Spleen (tissue), 11 donors: ENCODE measurements around the gene RAB29. TPM values are rescaled to one million over a fixed set of nuclear protein-coding genes. Genes with fewer than 3 reads are reported as not detected.
A peak's percentile ranks its signal among the peaks of the same experiment; 100 is the strongest.
"Not testable (repeated sequence)": the region's sequence is repeated elsewhere in the genome, so short reads cannot be mapped to it uniquely, and the experiment has no call there.

Experiments
- DNase-seq: peaks from one replicate; pipeline ENCODE4 v3.0.0-alpha.2; 2020
- H3K27ac ChIP-seq, 8 donors: fragments of 200-600 bp; sonication (generic) in 7 of 8; 1 replicate in 4 of 8; 2 replicates in 4 of 8; pipeline versions ENCODE4 v1.5.0 to v1.8.0; 2016 to 2021; ENCODE audit warnings: inconsistent platforms in 4 of 8, mild to moderate bottlenecking in 4 of 8, moderate library complexity in 1 of 8
- H3K27me3 ChIP-seq, 7 donors: fragments of 200-600 bp; sonication (generic) in 6 of 7; replicated peaks in 1 of 7; 1 replicate in 4 of 7; 2 replicates in 3 of 7; pipeline versions ENCODE4 v1.5.0 to v1.8.0; 2016 to 2021; ENCODE audit warnings: inconsistent platforms in 3 of 7, mild to moderate bottlenecking in 1 of 7
- H3K36me3 ChIP-seq, 6 donors: fragments of 200-600 bp; sonication (generic) in 5 of 6; 1 replicate in 4 of 6; 2 replicates in 2 of 6; pipeline versions ENCODE4 v1.5.0 to v1.8.0; 2016 to 2021; ENCODE audit warnings: inconsistent platforms in 2 of 6
- H3K4me1 ChIP-seq, 6 donors: fragments of 200-600 bp; sonication (generic) in 5 of 6; 1 replicate in 3 of 6; 2 replicates in 3 of 6; pipeline versions ENCODE4 v1.5.0 to v1.8.0; 2016 to 2021; ENCODE audit warnings: inconsistent platforms in 3 of 6
- H3K4me3 ChIP-seq, 8 donors: fragments of 200-600 bp; sonication (generic) in 7 of 8; 1 replicate in 4 of 8; 2 replicates in 4 of 8; pipeline versions ENCODE4 v1.5.0 to v1.8.0; 2016 to 2021; ENCODE audit warnings: inconsistent platforms in 4 of 8, mild to moderate bottlenecking in 4 of 8, moderate library complexity in 2 of 8
- H3K9me3 ChIP-seq, 8 donors: fragments of 200-600 bp; sonication (generic) in 7 of 8; 1 replicate in 4 of 8; 2 replicates in 4 of 8; pipeline versions ENCODE4 v1.5.0 to v1.8.0; 2016 to 2021; ENCODE audit warnings: inconsistent platforms in 4 of 8
- CTCF ChIP-seq, 11 experiments: fragments of 200-600 bp in 7 of 11; fragments of 450-650 bp in 4 of 11; sonication (generic) in 4 of 11; IDR thresholded peaks in 8 of 11; conservative IDR thresholded peaks in 3 of 11; 1 replicate in 7 of 11; 2 replicates in 4 of 11; pipeline versions ENCODE4 v1.4.0 to v1.8.0; 2016 to 2021; ENCODE audit warnings: antibody characterized with exemption in 11 of 11, inconsistent platforms in 4 of 11, mild to moderate bottlenecking in 1 of 11
- POLR2A ChIP-seq, 3 donors: fragments of 450-650 bp; IDR thresholded peaks; one replicate each; pipeline ENCODE4 v1.5.1; 2017; ENCODE audit warnings: antibody characterized with exemption in 3 of 3, mild to moderate bottlenecking in 1 of 3
- POLR2AphosphoS5 ChIP-seq, 3 donors: sonication (generic); formaldehyde crosslinking; IDR thresholded peaks; one replicate each; pipeline ENCODE4 v1.5.1; 2017; ENCODE audit warnings: antibody characterized with exemption in 3 of 3
- WGBS, 5 donors: extraction: QIAGEN DNeasy Blood & Tissue Kit in 3 of 5; methylation state at CpG; one replicate each; pipeline versions ENCODE4 v1.1.5 to v1.1.7; 2013 to 2018; 5-methylcytosine and 5-hydroxymethylcytosine counted together
- intact Hi-C: fragments of 100-400 bp; cut with DNase I; formaldehyde crosslinking; loops from one replicate; pipeline ENCODE4 v1.15.0; 2023; ENCODE audit warnings: low total_unique reads
- polyA plus RNA-seq, 3 donors: library from polyadenylated mRNA; stranded (reverse); fragments of 200-250 nt; gene quantifications; one replicate each; pipeline ENCODE4 v1.2.1, GENCODE V29; 2013
- total RNA-seq, 7 donors: library from RNA; depleted of rRNA in 3 of 7; stranded (reverse); fragments of >200 nt in 3 of 7; fragmentation: NEBNext Ultra II Directional in 4 of 7; extraction: Animal tissue kit (Norgen Biotek cat#: 25700) in 4 of 7; gene quantifications; one replicate each; pipeline versions ENCODE4 v1.1.0 to v1.2.1, GENCODE V29; 2016 to 2021
- donor health status: healthy with polysubstance abuse.
- donor health status: DM: no; HTN: no; CAD: no; lungs with moderate emphysema.
- donor health status: DM: no; HTN: no; CAD: no.
- donor health status: Bipolar disorder and iron deficiency.
- donor health status: healthy.
- donor health status: DM: no; HTN: no; CAD: no.
- donor health status: DM: yes; HTN: yes; CAD: no.

RAB29 gene
- total and polyA plus RNA-seq, 10 donors, result 16.6 to 49.7 (median 38.5) TPM

GRCh38 chr1:205729945-205730610 lies 45.2 kb downstream of the RAB29 start:
- DNase-seq, result no peak
- H3K27ac ChIP-seq, result peak overlapping the region in 1 of 8 donors; percentile 8
- peaks cover 0 to 72% (median 24%) of the 10 kb centered on the region in 6 donors for H3K36me3 ChIP-seq
- H3K4me1 ChIP-seq, result peaks cover 0 to 46% (median 8%) of the 10 kb centered on the region in 6 donors
- intact Hi-C loops, result no loop called here
- H3K9me3 ChIP-seq, result no peaks in the 10 kb centered on the region
- WGBS, 5 donors, result 91 to 95% (median 93%) methylated on average over 9 of the region's 9 CpGs
- TF ChIP-seq POLR2AphosphoS5 (IDR thresholded peaks at IDR 0.05) (no peak), POLR2A (IDR thresholded peaks at IDR 0.05) (no peak), CTCF (IDR thresholded peaks at IDR 0.05 in 8 of 11, conservative IDR thresholded peaks at IDR 0.05 in 3 of 11) (no peak)
- H3K4me3 ChIP-seq, result no peak overlapping the region
- H3K27me3 ChIP-seq, result no peaks in the 10 kb centered on the region

GRCh38 chr1:205726619-205727125 lies 48.6 kb downstream of the RAB29 start:
- no peak overlapping the region for H3K27ac ChIP-seq
- peaks cover 0 to 94% (median 38%) of the 10 kb centered on the region in 6 donors for H3K36me3 ChIP-seq
- WGBS, 5 donors, result 88 to 94% (median 88%) methylated on average over 4 of the region's 4 CpGs
- DNase-seq, result no peak
- TF ChIP-seq POLR2A (IDR thresholded peaks at IDR 0.05) (no peak), POLR2AphosphoS5 (IDR thresholded peaks at IDR 0.05) (no peak), CTCF (IDR thresholded peaks at IDR 0.05 in 8 of 11, conservative IDR thresholded peaks at IDR 0.05 in 3 of 11) (no peak)
- H3K4me1 ChIP-seq, result peaks cover 0 to 12% (median 0%) of the 10 kb centered on the region in 6 donors
- H3K9me3 ChIP-seq, result no peaks in the 10 kb centered on the region
- no peak overlapping the region for H3K4me3 ChIP-seq
- intact Hi-C loops, result no loop called here
- H3K27me3 ChIP-seq, result no peaks in the 10 kb centered on the region

GRCh38 chr1:205725514-205725913 lies 49.8 kb downstream of the RAB29 start:
- intact Hi-C loops, result no loop called here
- H3K4me3 ChIP-seq, result no peak overlapping the region
- no peak for DNase-seq
- TF ChIP-seq CTCF (IDR thresholded peaks at IDR 0.05 in 8 of 11, conservative IDR thresholded peaks at IDR 0.05 in 3 of 11) (no peak), POLR2A (IDR thresholded peaks at IDR 0.05) (no peak), POLR2AphosphoS5 (IDR thresholded peaks at IDR 0.05) (no peak)
- peaks cover 0 to 5% (median 0%) of the 10 kb centered on the region in 8 donors for H3K9me3 ChIP-seq
- H3K4me1 ChIP-seq, result peaks cover 0 to 10% (median 0%) of the 10 kb centered on the region in 6 donors
- no peak overlapping the region for H3K27ac ChIP-seq
- H3K27me3 ChIP-seq, result no peaks in the 10 kb centered on the region
- peaks cover 0 to 98% (median 49%) of the 10 kb centered on the region in 6 donors for H3K36me3 ChIP-seq
- 51 to 100% (median 95%) methylated on average over 1 of the region's 1 CpG for WGBS, 5 donors

- Histone ChIP-seq H3K4me1 (peaks cover 0 to 16% (median 0%) of the 10 kb centered on the region in 6 donors), H3K36me3 (peaks cover 0 to 100% (median 70%) of the 10 kb centered on the region in 6 donors)
- DNase-seq, H3K4me3 ChIP-seq, H3K27ac ChIP-seq, H3K27me3 ChIP-seq, H3K9me3 ChIP-seq, intact Hi-C loops: not testable (repeated sequence)
- WGBS, 5 donors, result 47 to 100% (median 98%) methylated on average over 2 of the region's 2 CpGs
Measured at GRCh38 chr1:205720740-205721139, 54.5 kb downstream of the RAB29 start.
